Neural cell (in vitro differentiated cells): ENCODE measurements around the gene OR2A7.
"Not testable (repeated sequence)": the region's sequence is repeated elsewhere in the genome, so short reads cannot be mapped to it uniquely, and the experiment has no call there.

ENCODE experiments used
- CTCF ChIP-seq: fragments of 450-650 bp; IDR thresholded peaks from 2 replicates; pipeline ENCODE4 v1.5.1; 2014; ENCODE audit warnings: antibody characterized with exemption, mild to moderate bottlenecking, moderate library complexity; ENCODE audit not compliant: poor library complexity, severe bottlenecking
- POLR2AphosphoS5 ChIP-seq: IDR thresholded peaks from 2 replicates; pipeline ENCODE4 v1.6.1; 2012

- not testable (repeated sequence) for TF ChIP-seq CTCF, POLR2AphosphoS5
Measured at GRCh38 chr7:144264692-144265091, at the start of gene OR2A7.
